Body of pancreas (tissue), 4 donors: ENCODE measurements around the gene CEP135. TPM values are rescaled to one million over a fixed set of nuclear protein-coding genes. Genes with fewer than 3 reads are reported as not detected.
"Not testable (repeated sequence)": the region's sequence is repeated elsewhere in the genome, so short reads cannot be mapped to it uniquely, and the experiment has no call there.

Experiments
- ATAC-seq: fragments of 150-250 bp; one replicate; pipeline ENCODE4 v1.9.1; 2016
- DNase-seq, 4 donors: peaks; one replicate each; pipeline ENCODE4 v3.0.0-alpha.2; 2019
- H3K27ac ChIP-seq, 4 donors: fragments of 200-600 bp; sonication (generic); 1 replicate in 3 of 4; 2 replicates in 1 of 4; pipeline versions ENCODE4 v1.5.1 to v1.6.1; 2016 to 2019; ENCODE audit warnings: mild to moderate bottlenecking in 1 of 4, mixed read lengths in 1 of 4, moderate library complexity in 1 of 4
- H3K27me3 ChIP-seq, 2 donors: fragments of 200-600 bp; sonication (generic); one replicate each; pipeline ENCODE4 v1.6.0; 2016; ENCODE audit warnings: mild to moderate bottlenecking in 1 of 2
- H3K36me3 ChIP-seq, 2 donors: fragments of 200-600 bp; sonication (generic); replicated peaks in 1 of 2; 2 replicates each; pipeline ENCODE4 v1.5.1; 2016; ENCODE audit warnings: low read depth in 2 of 2; ENCODE audit not compliant: insufficient read depth in 1 of 2
- H3K4me1 ChIP-seq: fragments of 200-600 bp; sonication (generic); one replicate; pipeline ENCODE4 v1.6.0; 2016
- H3K4me3 ChIP-seq, 2 donors: fragments of 200-600 bp; sonication (generic); 1 replicate in 1 of 2; 2 replicates in 1 of 2; pipeline ENCODE4 v1.5.1; 2016 to 2019
- H3K9me3 ChIP-seq, 3 donors: fragments of 200-600 bp; sonication (generic); 1 replicate in 2 of 3; 2 replicates in 1 of 3; pipeline ENCODE4 v1.5.1; 2016
- POLR2A ChIP-seq, 3 donors: fragments of 450-650 bp; IDR thresholded peaks; one replicate each; pipeline ENCODE4 v1.6.1; 2016; ENCODE audit warnings: antibody characterized with exemption in 3 of 3, mild to moderate bottlenecking in 2 of 3
- WGBS, 2 donors: methylation state at CpG; one replicate each; pipeline ENCODE4 v1.1.5; 2017; 5-methylcytosine and 5-hydroxymethylcytosine counted together
- intact Hi-C: fragments of 100-400 bp; cut with DNase I; formaldehyde crosslinking; loops from one replicate; pipeline ENCODE4 v1.15.1; 2023
- total RNA-seq, 2 donors: library from RNA; depleted of rRNA; stranded (reverse); fragments of >200 nt; gene quantifications; one replicate each; pipeline ENCODE4 v1.1.0, GENCODE V29; 2016
- TF ChIP-seq, protein P1 (sequence below), 7 experiments: fragments of 450-650 bp in 4 of 7; fragments of 200-600 bp in 3 of 7; sonication (generic) in 3 of 7; IDR thresholded peaks; one replicate each; pipeline ENCODE4 v1.5.1; 2016 to 2019; ENCODE audit warnings: antibody characterized with exemption in 7 of 7

Gene CEP135
- total RNA-seq, 2 donors from 2014 or later, result 7.5 to 8.9 TPM

DNA sequence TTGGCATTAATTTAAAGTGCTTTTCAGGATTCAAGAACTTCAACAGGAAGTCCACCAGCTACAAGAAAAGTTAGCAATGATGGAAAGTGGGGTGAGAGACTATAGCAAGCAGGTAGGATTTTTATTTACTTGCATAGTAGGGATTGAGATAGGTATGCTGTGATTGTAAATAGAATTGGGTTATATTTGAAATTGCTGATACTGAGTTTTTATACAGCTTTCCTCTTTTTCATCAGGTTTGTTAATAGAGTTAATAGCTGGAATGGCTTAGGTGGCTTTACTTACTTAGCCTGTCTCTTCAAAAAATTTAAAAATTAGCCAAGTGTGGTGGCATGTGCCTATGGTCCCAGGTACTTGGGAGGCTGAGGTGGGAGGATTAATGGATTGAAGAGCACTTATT lies 10.9 kb downstream of the CEP135 start:
- ATAC-seq, result no peak
- Histone ChIP-seq H3K4me1 (no peaks in the 10 kb centered on the region), H3K4me3 (no peak overlapping the region), H3K9me3 (no peaks in the 10 kb centered on the region), H3K27ac (no peak overlapping the region), H3K27me3 (no peaks in the 10 kb centered on the region), H3K36me3 (peaks cover 0 to 5% of the 10 kb centered on the region in 2 donors)
- TF ChIP-seq, protein P1, sequence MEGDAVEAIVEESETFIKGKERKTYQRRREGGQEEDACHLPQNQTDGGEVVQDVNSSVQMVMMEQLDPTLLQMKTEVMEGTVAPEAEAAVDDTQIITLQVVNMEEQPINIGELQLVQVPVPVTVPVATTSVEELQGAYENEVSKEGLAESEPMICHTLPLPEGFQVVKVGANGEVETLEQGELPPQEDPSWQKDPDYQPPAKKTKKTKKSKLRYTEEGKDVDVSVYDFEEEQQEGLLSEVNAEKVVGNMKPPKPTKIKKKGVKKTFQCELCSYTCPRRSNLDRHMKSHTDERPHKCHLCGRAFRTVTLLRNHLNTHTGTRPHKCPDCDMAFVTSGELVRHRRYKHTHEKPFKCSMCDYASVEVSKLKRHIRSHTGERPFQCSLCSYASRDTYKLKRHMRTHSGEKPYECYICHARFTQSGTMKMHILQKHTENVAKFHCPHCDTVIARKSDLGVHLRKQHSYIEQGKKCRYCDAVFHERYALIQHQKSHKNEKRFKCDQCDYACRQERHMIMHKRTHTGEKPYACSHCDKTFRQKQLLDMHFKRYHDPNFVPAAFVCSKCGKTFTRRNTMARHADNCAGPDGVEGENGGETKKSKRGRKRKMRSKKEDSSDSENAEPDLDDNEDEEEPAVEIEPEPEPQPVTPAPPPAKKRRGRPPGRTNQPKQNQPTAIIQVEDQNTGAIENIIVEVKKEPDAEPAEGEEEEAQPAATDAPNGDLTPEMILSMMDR (IDR thresholded peaks at IDR 0.05), result no peak
- DNase-seq, result no peak
- intact Hi-C loops, result no loop called here

DNA sequence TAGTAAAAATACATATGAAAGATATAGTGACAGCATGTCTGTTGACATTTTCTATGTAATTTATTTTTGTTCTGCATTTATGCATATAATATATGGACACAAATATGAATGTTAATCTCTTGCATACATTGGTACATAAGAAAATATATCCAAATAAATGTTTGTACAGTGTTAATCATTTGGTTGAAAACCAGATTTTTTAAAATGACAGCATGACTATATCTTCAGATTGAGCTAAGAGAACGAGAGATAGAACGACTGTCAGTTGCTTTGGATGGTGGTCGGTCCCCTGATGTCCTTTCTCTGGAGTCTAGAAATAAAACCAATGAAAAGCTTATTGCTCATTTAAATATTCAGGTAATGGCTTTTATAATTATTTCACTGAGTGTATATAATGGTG lies 15.3 kb downstream of the CEP135 start:
- TF ChIP-seq POLR2A (IDR thresholded peaks at IDR 0.05), result no peak
- TF ChIP-seq, protein P1 (IDR thresholded peaks at IDR 0.05), result no peak
- intact Hi-C loops, result no loop called here
- no peak for ATAC-seq
- Histone ChIP-seq H3K27me3 (no peaks in the 10 kb centered on the region), H3K9me3 (no peaks in the 10 kb centered on the region), H3K4me3 (no peak overlapping the region), H3K4me1 (no peaks in the 10 kb centered on the region), H3K36me3 (peaks cover 0 to 2% of the 10 kb centered on the region in 2 donors), H3K27ac (no peak overlapping the region)
- WGBS, 2 donors, result 90 to 95% methylated on average over 3 of the region's 3 CpGs
- no peak for DNase-seq

DNA sequence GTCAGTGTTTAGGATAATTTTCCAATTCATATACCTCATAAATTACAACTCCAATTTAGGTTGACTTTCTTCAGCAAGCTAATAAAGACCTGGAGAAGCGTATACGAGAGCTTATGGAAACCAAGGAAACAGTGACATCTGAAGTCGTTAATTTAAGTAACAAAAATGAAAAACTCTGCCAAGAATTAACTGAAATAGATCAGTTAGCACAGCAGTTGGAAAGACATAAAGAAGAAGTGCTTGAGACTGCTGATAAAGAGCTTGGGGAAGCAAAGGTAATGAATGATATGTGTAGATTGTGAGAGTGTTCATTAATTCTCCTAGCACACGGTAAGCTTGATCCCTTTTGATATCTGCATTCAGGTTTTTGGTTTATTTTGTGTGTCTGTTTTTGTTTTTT lies 16.8 kb downstream of the CEP135 start:
- no peak overlapping the region for H3K27ac ChIP-seq
- ATAC-seq (no peak), DNase-seq (no peak)
- no peak overlapping the region for H3K4me3 ChIP-seq
- no peaks in the 10 kb centered on the region for H3K9me3 ChIP-seq
- intact Hi-C loops, result no loop called here
- H3K27me3 ChIP-seq, result no peaks in the 10 kb centered on the region
- no peak for TF ChIP-seq POLR2A (IDR thresholded peaks at IDR 0.05)
- TF ChIP-seq, protein P1 (IDR thresholded peaks at IDR 0.05), result no peak
- peaks cover 0 to 2% of the 10 kb centered on the region in 2 donors for H3K36me3 ChIP-seq
- no peaks in the 10 kb centered on the region for H3K4me1 ChIP-seq
- WGBS, 2 donors, result 73 to 80% methylated on average over 4 of the region's 4 CpGs

DNA sequence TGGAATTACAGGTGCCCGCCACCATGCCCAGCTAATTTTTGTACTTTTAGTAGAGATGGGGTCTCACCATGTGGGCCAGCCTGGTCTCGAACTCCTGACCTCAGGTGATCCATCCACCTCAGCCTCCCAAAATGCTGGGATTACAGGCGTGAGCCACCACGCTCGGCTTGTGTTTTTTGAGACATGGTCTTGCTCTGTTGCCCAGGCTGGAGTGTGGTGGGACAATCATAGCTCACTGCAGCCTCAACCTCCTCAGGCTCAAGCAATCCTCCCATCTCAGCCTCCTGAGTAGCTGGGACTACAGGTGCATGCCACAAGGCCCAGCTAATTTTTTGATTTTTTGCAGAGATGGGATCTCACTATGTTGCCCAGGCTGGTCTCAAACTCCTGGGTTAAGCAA lies 17.6 kb downstream of the CEP135 start:
- H3K4me1 ChIP-seq, DNase-seq, H3K4me3 ChIP-seq, H3K27me3 ChIP-seq, ATAC-seq, H3K27ac ChIP-seq, intact Hi-C loops, H3K36me3 ChIP-seq, H3K9me3 ChIP-seq: not testable (repeated sequence)
- 92 to 96% methylated on average over 2 to 5 of the region's 5 CpGs for WGBS, 2 donors

DNA sequence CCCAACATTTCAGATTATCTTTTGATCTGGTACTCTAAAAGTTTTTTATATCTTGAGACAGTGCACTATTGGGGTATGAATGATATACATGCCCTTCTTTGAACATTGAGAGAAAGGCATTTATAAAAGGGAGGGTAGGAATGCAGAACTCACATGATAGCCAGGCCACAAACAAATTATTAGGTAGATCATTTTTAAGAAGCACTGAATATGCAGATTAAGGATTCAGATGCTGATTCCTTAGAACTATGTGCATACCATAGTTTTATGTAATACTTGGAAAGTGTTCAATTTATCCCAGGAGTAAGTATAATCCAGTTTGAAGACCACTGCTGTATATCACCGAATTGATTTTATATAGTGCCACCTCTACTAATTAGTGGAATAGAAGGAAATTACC lies 18.6 kb downstream of the CEP135 start:
- Histone ChIP-seq H3K27ac (no peak overlapping the region), H3K4me1 (no peaks in the 10 kb centered on the region), H3K27me3 (no peaks in the 10 kb centered on the region), H3K4me3 (no peak overlapping the region), H3K9me3 (no peaks in the 10 kb centered on the region), H3K36me3 (peaks cover 0 to 2% of the 10 kb centered on the region in 2 donors)
- TF ChIP-seq POLR2A (IDR thresholded peaks at IDR 0.05), result no peak
- TF ChIP-seq, protein P1 (IDR thresholded peaks at IDR 0.05), result no peak
- ATAC-seq, result no peak
- no peak for DNase-seq
- WGBS, 2 donors, result 90 to 95% methylated on average over 1 of the region's 1 CpG
- intact Hi-C loops, result no loop called here
